HG03575 (cell line): ENCODE data around the gene FHIT.

ENCODE experiments used
- ATAC-seq: cut with Tn5 transposase; IDR thresholded peaks from one replicate; pipeline ENCODE4 v1.9.1; 2021; ENCODE audit not compliant: unreplicated experiment, insufficient number of reproducible peaks, low FRiP score; ENCODE audit errors: extremely low read depth

FHIT gene

DNA sequence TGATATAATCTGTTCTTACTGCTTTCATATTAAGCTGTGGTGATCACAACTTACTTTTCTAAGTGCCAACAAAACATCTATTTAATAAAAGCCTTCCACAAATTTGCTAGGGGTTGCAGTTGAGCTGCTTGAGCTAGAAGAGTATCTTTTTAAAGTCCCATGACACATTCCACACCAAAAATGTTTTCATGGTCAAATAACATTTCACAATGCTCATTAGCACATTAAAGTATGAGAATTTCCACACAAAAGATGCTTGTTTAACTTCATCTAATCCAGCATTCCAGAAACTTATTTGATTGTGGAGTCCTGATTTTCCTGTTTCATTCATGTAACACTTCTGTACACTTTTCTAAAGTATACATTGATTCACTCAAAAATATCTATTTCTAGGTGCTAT is 1325.3 kb downstream of the FHIT start:
- ATAC-seq, result no peak

GRCh38 chr3:59922192-59922591 is 1329.1 kb downstream of the FHIT start:
- ATAC-seq, result no peak

GRCh38 chr3:59920822-59921221 is 1330.4 kb downstream of the FHIT start:
- no peak for ATAC-seq

GRCh38 chr3:59919586-59919985 is 1331.7 kb downstream of the FHIT start:
- ATAC-seq, result no peak

- ATAC-seq, result no peak
Measured at GRCh38 chr3:59914251-59914650, 1337.0 kb downstream of the FHIT start.

- no peak for ATAC-seq
Measured at GRCh38 chr3:59913645-59914044, 1337.6 kb downstream of the FHIT start.

GRCh38 chr3:59908701-59909100 is 1342.6 kb downstream of the FHIT start:
- ATAC-seq, result no peak

- no peak for ATAC-seq
Measured at GRCh38 chr3:59908280-59908679, 1343.0 kb downstream of the FHIT start.

DNA sequence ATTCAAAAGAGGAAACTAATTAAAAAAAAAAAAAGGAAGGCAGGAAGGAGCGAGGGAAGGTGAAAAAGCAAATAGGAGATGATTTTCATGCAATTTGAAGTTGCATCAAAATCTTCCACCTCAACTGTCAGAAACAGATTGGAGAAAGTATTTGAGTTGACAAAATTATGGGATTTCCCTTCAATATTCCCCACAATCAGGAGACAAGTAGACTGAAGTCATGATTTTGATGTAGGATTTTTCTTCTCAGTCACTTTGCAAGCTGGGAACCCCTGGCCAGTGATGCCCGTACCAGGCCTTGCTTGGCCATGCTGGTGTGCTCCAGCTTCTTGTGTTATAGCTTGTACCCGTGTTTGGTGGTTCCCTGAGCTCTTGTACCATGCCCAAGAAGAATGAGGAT is 1347.0 kb downstream of the FHIT start:
- ATAC-seq, result no peak

- no peak for ATAC-seq
Measured at GRCh38 chr3:59899061-59899460, 1352.2 kb downstream of the FHIT start.

GRCh38 chr3:59895972-59896371 is 1355.3 kb downstream of the FHIT start:
- ATAC-seq, result no peak

- no peak for ATAC-seq
Measured at GRCh38 chr3:59894425-59895121, 1356.7 kb downstream of the FHIT start.

DNA sequence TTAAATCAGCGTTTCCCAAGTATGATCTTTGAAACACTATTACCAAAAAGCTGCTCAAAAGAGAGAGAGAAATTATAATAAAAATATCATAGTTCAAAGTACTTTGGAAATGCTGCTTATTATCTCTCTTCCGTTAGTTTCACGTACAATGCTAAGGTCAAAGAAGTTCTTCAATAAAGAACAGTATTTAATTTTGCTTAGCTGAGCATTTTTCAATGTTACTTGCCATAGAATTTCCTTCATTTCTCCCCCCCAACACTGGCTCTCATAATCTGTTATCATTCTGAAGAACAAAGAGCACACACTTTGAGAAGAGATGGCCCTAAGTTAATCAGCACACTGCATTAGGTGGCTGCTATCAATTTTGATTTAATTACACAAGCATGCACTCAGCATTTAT is 1360.6 kb downstream of the FHIT start:
- ATAC-seq, result no peak

- ATAC-seq, result no peak
Measured at GRCh38 chr3:59886790-59887189, 1364.5 kb downstream of the FHIT start.

GRCh38 chr3:59885899-59886400 is 1365.3 kb downstream of the FHIT start:
- no peak for ATAC-seq

GRCh38 chr3:59885101-59885500 is 1366.2 kb downstream of the FHIT start:
- no peak for ATAC-seq

GRCh38 chr3:59884409-59884808 is 1366.8 kb downstream of the FHIT start:
- no peak for ATAC-seq

GRCh38 chr3:59882746-59883145 is 1368.5 kb downstream of the FHIT start:
- ATAC-seq, result no peak

- no peak for ATAC-seq
Measured at GRCh38 chr3:59880717-59881116, 1370.5 kb downstream of the FHIT start.

GRCh38 chr3:59879031-59879581 is 1372.1 kb downstream of the FHIT start:
- ATAC-seq, result no peak

GRCh38 chr3:59878038-59878427 is 1373.2 kb downstream of the FHIT start:
- ATAC-seq, result no peak
